GM18502 (cell line): ENCODE data around the gene MOSMO.

Experiments used
- ATAC-seq: cut with Tn5 transposase; IDR thresholded peaks from one replicate; pipeline ENCODE4 v1.9.1; 2021; ENCODE audit warnings: mild to moderate bottlenecking; ENCODE audit not compliant: unreplicated experiment, poor library complexity

The MOSMO gene

DNA sequence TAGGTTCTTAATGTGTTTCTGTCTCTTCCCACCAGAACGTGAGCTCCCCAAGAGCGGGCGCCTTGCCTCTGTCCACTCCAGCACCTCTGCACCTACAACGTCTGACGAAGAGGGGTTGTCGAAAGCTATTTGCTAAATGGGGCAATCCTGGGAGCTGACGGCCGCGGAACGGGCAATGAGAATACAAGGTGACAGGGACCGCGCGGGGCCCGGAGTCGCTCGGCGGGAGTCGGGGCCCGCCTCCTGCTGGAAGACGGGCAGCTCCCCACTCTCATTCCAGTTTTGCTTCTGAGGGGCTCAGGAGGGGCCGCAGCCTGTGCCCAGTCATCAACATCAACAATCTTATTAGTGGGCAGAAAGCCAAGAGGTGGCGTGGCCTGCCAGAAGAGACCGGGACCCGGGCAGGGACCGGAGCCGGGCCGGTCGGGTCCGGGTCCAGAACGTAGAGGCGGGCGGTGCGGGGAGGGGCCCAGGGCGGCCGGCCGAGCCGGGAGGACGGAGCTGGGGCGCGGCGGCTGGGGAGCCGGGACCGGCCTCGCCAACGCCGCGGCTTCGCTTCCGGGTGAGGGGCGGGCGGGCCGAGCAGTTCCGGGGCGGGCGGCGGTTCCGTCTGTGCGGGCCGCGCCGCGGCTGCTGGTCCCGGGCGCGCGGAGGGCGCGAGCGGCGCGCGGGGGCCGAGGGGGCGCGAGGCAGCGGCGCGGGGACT, at the start of gene MOSMO:
MOSMO (plus strand) TSS at position 603 of the 706 bp plus-strand sequence. CDS start 191 bp downstream, outside the sequence.
- peak; percentile 68 for ATAC-seq

DNA sequence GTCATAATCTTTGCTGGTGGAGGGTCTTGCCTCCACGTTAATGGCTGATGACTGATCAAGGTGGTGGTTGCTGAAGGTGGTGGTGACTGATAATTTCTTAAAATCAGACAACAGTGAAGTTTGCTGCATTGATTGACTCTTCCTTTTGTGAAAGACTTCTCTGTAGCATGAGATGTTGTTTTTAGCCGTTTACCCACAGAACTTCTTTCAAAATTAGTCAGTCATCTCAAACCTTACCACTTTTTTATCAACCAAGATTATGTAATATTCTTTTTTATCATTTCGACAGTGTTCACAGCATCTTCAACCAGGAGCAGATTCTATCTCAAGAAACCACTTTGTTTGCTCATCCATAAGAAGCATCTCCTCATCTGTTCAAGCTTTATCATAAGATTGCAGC, 48.9 kb upstream of the MOSMO start:
- no peak for ATAC-seq

DNA sequence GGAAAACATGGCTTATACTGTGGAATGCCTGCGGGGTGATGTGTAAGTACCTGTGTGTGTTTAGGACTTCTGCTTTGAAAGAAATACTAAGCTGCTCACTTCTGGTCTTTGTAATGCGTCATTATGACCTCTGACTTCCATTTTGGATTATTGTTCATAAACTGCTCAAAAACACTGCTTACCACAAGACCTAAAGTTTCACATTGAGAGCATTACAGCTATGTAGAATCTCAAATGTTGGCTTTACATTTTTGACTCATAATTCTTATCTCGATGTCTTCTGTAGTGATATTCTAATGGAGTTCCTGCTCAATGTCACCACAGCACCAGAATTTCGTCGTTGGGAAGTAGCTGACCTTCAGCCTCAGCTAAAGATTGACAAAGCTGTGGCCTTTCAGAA, 45.4 kb upstream of the MOSMO start:
- ATAC-seq, result no peak

DNA sequence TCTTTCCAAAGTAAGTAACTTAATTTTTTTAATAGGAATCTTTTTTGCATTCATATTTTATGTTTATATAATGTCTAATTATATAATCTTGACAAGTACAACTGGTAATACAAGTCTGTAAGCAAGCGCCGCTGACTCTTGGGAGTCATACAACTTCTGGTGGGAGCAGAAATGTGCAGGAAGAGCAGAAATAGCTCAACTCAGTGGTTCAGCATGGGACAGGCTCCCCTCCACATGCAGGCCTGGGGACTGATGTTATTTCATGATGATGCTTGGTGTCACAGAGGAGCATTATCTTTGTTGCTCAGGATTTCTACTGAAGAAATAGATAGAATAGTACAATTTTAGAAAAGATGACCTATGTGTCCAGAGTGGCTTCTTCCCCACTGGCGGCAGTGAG, 44.0 kb upstream of the MOSMO start:
- no peak for ATAC-seq

DNA sequence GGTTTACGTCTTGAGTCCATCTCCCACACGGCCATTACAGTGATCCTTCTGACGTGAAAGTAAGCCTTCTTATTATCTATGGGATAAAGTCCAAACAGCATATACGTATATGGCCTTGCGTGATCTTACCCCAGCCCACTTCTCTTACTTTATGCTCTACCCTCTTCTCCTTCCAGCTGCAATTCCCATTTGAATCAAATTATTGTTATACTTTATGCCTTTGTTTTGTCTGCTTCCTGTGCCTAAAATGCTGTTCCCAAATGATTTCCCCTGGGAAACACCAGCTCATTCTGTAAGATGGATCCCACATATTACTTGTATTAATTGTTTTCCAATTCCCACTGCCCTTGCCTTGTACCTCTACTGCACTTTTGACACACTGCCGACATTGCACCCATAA, 43.6 kb upstream of the MOSMO start:
- ATAC-seq, result no peak

DNA sequence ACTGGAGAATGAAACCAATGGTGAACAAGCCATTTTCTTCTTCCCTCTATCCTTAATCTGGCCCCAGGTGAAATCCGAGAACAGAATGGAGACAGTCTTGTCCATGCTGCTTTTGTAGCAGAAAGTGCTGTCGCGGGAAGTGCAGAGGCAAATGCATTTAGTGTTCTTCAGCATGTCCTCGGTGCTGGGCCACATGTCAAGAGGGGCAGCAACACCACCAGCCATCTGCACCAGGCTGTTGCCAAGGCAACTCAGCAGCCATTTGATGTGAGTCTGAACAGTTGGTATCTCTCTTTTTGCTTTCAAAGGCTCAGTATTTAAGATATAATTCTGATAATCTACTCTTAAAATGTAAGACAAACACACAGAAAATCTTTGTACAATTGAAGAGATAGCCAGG, 36.1 kb upstream of the MOSMO start:
- no peak for ATAC-seq

DNA sequence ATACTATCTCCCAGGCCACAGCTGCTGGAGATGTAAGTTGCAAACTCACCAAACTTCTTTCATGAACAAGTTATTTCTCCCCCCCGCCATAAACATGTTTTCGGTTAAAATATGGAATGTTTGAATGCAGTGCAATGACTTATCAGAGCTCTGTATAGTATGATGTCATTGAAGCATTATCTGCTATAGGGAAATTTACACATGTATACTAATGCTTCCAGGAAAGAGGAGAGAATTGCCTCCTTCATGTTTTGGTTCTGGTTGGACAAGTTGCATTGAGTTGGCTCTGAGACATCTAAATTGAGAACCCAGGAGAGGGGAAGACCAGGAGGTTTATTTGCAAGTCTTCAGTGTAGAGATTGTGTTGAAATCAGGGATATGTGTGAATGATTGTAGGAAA, 34.0 kb upstream of the MOSMO start:
- ATAC-seq, result no peak

DNA sequence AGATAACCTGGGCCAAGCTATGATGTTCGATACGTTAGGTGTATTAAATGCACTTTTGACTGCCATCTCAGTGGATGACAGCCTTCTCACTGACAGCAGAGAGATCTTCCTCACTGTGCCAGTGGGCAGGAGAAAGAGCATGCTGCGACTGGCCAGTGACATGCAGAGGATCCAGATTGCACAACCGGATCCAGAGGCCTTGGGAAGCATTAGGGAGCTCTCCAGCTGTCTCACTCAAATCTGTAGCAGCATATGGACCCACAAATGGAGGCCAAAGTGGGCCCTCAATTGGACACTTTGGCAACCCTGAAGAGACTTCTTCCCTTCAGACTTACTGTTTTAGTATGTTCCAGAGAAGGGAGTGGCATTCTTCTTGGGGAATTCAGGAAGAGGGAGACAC, 27.9 kb upstream of the MOSMO start:
- no peak for ATAC-seq

DNA sequence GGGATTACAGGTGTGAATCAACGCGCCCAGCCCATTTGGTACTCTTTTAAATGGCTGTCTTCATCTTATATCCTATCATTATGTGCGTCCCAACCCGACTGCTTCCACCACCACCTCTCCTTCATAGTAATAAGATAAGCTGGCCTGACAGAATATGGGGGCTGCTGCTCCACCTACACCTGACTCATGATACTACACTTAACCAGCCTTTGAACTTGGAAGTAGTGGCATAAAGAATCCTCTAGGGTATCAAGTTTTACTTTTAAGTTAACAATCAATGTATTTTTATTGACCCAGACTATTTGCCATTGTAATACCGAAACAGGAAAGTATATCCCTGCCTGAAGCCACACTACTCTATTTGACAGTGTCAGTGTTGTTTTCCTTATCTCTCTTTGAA, 25.8 kb upstream of the MOSMO start:
- no peak for ATAC-seq

DNA sequence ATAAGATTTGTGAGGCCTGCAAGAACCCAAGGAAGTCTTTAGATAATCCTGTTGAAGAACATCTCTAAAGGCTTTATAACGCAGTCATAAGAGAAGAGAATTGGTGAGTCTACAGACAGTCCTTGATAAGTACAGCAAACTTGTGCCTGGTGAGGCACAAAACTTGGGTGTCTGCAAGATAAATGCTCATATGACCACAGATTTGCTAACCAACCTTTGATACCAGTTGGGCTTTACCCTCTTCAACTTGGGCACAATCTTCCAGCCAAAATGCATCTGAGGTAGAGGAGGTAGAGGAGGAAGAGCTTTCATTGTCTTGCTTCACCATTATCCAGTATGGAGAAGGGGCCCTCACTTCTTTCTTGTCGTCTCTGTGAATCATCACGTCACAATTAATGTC, 23.8 kb upstream of the MOSMO start:
- ATAC-seq, result no peak

DNA sequence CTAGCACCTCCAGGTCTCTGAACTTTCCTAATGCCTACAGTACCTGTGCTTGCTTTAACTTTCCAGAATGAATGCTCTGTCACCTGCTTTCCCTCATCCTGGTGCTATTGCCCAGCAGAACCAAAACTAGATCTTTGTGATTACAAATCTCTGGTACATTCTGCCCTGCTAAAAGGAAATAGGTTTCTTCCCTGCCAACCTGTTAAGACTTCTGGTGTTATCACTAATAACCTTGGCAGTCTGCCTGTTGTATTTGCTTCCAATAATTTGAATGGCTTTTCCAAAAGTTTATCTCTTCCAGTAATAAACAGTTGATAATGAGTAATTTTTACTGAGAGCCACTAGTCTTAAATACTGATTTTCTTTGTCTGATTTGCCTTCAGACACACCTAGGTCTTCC, 22.4 kb upstream of the MOSMO start:
- no peak for ATAC-seq

DNA sequence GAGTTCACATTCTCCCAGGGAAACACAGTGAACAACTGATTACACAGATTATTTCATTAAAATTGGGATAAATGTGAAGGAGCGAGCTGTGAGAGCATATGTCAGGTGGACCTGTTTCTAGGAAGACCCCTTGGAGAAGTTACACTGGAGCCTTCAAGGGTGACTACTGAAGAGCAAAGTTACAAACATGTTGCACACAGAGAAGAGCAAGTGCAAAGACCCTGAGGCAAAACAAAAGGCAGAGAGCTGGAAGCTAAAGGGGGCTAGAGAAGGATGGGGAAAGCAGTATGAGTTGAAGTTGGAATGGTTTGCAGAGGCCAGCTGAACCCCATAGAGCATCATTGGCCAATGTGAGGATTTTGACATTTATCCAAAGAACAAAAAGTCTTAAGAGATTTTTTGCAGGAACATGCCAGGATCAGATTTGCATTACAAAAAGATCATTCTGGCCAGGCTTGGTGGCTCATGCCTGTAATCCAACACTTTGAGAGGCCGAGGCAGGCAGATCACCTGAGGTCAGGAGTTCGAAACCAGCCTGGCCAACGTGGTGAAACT, 21.1 kb upstream of the MOSMO start:
- ATAC-seq, result no peak

DNA sequence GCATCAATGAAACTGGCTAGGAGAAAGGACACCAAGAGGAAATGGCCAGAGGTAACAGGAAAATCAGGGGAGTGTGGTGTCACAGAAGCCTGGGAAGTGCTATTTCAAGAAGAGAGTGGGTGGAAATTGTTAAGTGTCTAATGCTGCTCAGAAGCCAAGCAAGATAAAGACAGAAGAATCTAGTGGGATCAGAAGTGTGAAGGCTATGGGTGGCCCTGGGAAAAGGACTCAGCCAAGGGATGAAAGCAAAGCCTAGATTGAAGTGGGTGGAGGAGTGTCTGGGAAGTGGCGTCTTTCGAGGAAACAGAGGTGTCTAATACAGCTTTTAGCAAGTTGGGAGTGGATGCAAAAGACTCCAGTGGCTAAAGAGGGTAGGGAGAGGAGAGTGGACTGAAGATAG, 20.4 kb upstream of the MOSMO start:
- no peak for ATAC-seq

DNA sequence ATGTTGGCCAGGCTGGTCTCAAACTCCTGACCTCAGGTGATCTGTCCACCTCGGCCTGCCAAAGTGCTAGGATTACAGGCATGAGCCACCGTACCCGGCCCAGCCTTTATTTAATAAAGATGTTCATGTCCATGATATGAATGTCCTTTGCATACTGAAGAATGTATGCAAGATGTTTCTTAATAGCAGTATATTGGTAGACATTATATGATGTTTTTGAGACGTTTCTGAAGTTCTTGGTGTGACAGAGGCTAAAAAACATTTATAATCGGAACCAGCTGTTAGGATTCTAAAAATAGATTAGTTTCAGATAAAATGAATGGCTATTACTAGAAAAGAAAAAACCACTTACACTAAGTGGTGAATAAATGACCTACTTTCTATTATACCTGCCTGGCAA, 18.8 kb upstream of the MOSMO start:
- ATAC-seq, result no peak

DNA sequence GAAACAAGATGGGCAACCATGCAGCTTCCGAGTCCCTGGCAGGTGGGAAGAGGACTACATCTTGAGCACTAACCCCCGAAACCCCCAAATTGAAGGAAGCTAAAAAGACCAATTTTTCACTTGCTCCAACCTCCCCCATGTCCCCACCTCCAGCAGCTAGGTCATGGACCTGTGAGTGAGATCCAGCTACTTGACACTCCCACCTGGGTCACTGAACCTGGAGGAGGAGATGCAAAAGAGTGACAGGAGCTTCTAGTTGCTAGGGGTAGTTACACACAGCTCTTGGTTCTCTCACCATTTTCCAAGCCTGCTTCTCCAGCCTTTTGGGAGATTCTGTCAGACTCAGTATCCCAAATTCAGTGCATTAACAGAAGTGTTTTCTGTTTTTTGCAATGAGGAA, 18.2 kb upstream of the MOSMO start:
- ATAC-seq, result no peak

DNA sequence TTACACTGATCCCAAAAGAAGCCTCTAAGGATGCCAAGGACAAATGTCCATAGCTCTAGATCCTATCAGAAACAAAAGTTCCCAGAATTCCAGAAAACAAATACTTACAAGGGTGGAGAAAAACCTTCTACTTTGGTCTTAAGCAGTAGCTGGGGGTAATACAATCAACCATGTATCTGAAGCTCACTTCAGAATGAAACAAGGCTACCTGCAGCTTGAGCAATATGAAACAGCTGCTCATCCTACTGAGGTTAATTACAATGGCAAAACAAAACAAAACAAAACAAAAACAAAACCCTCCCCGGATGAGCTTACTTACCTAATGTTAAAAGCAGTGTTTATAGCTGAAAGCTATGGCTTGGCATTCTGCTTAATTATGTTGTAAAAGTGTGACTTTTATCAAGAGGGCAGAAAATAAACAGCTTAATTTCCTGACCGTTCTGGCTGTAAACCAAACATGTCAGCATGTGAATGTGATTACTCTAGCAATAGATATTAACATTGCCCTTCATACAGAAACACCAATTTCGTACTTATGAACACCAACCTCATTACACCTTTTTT, 17.4 kb upstream of the MOSMO start:
- ATAC-seq, result no peak

DNA sequence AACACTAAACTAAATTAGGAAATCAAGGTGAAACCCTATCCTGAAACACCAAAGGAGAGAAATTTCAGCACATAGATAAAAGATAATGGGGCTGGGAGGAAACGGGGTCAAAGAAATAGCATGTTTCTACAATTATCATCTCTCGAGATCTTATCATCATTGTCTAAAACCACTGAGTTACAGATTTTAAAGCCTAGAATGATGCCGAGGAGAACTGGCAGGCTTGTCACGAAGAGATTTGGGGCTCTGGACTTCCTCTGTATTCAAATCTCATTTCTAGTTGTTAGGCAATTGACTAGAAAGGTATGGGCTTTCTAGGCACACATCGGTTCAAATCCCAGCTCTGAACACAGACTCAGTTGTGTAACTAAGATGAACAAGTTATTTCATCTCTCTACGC, 16.3 kb upstream of the MOSMO start:
- no peak for ATAC-seq

DNA sequence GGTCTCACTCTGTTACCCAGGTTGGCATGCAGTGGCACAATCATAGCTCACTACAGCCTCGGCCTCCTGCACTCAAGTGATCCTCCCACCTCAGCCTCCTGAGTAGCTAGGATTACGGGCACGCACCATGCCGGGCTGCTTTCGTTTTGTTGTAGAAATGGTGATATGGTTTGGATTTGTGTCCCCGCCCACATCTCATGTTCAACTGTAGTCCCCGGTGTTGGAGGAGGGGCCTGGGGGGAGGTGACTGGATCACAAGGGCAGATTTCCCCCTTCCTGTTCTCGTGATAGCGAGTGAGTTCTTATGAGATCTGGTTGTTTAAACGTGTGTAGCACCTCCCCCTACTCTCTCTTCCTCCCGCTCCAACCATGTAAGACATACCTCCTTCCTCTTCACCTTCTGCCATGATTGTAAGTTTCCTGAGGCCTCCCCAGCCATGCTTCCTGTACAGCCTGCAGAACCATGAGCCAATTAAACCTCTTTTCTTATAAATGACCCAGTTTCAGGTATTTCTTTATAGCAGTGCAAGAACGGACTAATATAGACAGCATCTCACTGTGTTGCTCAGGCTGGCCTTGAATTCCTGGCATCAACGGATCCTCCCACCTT, 12.9 kb upstream of the MOSMO start:
- ATAC-seq, result no peak

DNA sequence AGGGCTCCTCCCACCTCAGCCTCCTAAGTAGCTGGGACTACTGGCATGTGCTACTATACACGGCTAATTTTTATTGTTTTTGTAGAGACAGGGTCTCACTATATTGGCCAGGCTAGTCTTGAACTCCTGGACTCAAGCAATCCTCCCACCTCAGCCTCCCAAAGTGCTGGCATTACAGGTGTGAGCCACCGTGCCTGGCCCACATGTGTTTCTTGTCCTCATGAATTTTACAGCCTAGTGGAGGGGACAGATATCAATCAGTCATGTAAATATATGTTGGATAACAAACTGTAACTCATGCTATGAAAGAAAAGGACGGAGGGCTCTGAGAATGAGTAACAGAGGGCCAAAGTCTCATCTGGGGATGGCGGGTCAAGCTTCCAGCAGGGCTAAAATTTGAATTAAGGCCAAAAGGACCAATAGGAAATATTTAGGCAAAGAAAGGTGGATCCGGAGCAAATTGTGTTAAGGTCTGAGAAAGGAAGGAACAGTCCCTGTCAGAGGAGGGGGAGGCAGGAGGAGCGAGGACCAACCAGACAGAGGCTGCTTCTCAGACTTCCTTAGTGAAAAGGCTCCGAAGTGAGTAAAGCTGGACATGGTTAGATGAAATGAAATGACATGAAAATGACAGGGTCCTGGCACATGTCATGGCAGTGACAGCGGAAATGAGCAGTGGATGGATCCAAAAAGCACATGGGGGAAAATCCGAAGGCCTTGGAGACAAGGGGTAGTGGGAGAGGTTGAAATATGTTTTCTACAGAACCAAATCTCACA, 10.8 kb upstream of the MOSMO start:
- ATAC-seq, result no peak

DNA sequence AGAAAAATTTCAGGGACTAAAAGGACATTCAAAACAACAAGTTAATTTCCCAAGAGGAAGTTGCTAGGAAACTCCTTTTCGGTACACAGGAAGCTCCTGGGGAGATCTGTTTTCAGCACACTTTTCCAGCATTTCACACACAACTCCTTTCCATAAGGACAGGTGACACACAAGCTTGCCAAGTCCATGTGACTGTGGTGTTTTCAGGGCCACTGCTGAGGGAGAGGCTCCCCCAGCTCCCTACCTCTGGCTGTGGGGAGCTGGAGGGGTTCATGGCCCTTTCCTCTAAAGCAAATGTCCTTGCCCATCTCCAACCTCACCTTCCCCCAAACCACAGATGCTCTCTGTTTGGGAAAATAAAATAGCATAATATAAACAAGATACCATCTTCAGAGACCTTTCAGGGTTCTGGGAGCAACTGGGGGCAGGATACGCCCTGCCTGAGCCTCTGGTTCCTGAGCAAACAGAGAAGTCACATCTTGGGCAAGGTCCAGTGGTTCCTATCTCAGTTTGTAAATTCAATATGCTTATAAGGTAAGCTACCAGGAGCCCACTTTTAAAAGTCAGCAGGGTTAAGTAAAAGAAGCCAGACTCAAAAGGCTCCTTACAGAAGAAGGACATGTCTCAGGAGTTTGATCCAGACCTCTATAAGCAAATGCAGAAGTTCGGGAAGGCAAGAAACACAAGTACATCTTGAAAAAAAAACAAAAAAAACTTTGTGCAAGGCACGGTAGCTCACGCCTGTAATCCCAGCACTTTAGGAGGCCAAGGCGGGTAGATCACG, 10.0 kb upstream of the MOSMO start:
- ATAC-seq, result no peak
